ENCODE results near the gene FCRL2.

FCRL2 gene

GRCh38 chr1:157725221-157725577, 51.7 kb downstream of the FCRL2 start:
- Histone ChIP-seq H3K4me2 (ENCODE audit: low read depth, low read length, poor library complexity, severe bottlenecking) (no peak overlapping the region), H3K4me3 (ENCODE audit: low read length, poor library complexity, severe bottlenecking) (no peak overlapping the region)

GRCh38 chr1:157724537-157725220, 52.3 kb downstream of the FCRL2 start:
- H3K9me3 ChIP-seq (ENCODE audit: insufficient read depth, low read depth, low read length), result peaks cover 16% of the 10 kb centered on the region; the same call in 1 of the 2 replicates
- no peak overlapping the region for H3K4me2 ChIP-seq (ENCODE audit: low read depth, low read length, poor library complexity, severe bottlenecking)
- no peaks in the 10 kb centered on the region for H3F3A ChIP-seq (ENCODE audit: low read depth)
- no peaks in the 10 kb centered on the region for H3K27me3 ChIP-seq (ENCODE audit: insufficient read depth, low read length, poor library complexity, severe bottlenecking)
- no peaks in the 10 kb centered on the region for H3K9me2 ChIP-seq (replicated peaks; ENCODE audit: low read depth, low read length)
- TF ChIP-seq CTCF (conservative IDR thresholded peaks at IDR 0.05; ENCODE audit: low read length) (no peak), EZH2phosphoT487 (IDR thresholded peaks at IDR 0.05; ENCODE audit: borderline replicate concordance) (no peak)
- no peaks in the 10 kb centered on the region for H3K36me3 ChIP-seq (ENCODE audit: insufficient read depth, low read length)
- no peak overlapping the region for H3K9ac ChIP-seq (ENCODE audit: low read depth, low read length, poor library complexity, severe bottlenecking)
- H3K4me1 ChIP-seq (ENCODE audit: insufficient read depth, low read length, poor library complexity, severe bottlenecking), result peaks cover 16% of the 10 kb centered on the region
- no peaks in the 10 kb centered on the region for H4K20me1 ChIP-seq (ENCODE audit: insufficient read depth, low read length, poor library complexity, severe bottlenecking)
- no peaks in the 10 kb centered on the region for H3K79me2 ChIP-seq (ENCODE audit: insufficient read depth, low read length)
- no peak overlapping the region for H3K4me3 ChIP-seq (ENCODE audit: low read length, poor library complexity, severe bottlenecking)
- H2AFZ ChIP-seq (ENCODE audit: low read length), result no peak overlapping the region

More at GRCh38 chr1:157725221-157725577, 51.7 kb downstream of the FCRL2 start:
- no peaks in the 10 kb centered on the region for H3K9me2 ChIP-seq (replicated peaks; ENCODE audit: low read depth, low read length)
- H3K27me3 ChIP-seq (ENCODE audit: insufficient read depth, low read length, poor library complexity, severe bottlenecking), result no peaks in the 10 kb centered on the region
- no peak overlapping the region for H2AFZ ChIP-seq (ENCODE audit: low read length)
- H4K20me1 ChIP-seq (ENCODE audit: insufficient read depth, low read length, poor library complexity, severe bottlenecking), result no peaks in the 10 kb centered on the region
- H3K9ac ChIP-seq (ENCODE audit: low read depth, low read length, poor library complexity, severe bottlenecking), result no peak overlapping the region
- peaks cover 16% of the 10 kb centered on the region for H3K4me1 ChIP-seq (ENCODE audit: insufficient read depth, low read length, poor library complexity, severe bottlenecking)
- TF ChIP-seq CTCF (conservative IDR thresholded peaks at IDR 0.05; ENCODE audit: low read length) (no peak), EZH2phosphoT487 (IDR thresholded peaks at IDR 0.05; ENCODE audit: borderline replicate concordance) (no peak)
- no peaks in the 10 kb centered on the region for H3K36me3 ChIP-seq (ENCODE audit: insufficient read depth, low read length)
- H3K79me2 ChIP-seq (ENCODE audit: insufficient read depth, low read length), result no peaks in the 10 kb centered on the region
- peaks cover 16% of the 10 kb centered on the region; the same call in 1 of the 2 replicates for H3K9me3 ChIP-seq (ENCODE audit: insufficient read depth, low read depth, low read length)
- no peaks in the 10 kb centered on the region for H3F3A ChIP-seq (ENCODE audit: low read depth)

- no peak for TF ChIP-seq EZH2phosphoT487 (IDR thresholded peaks at IDR 0.05; ENCODE audit: borderline replicate concordance)
- no peak for TF ChIP-seq CTCF (conservative IDR thresholded peaks at IDR 0.05; ENCODE audit: low read length)
- no peaks in the 10 kb centered on the region for H3K27me3 ChIP-seq (ENCODE audit: insufficient read depth, low read length, poor library complexity, severe bottlenecking)
- peaks cover 16% of the 10 kb centered on the region; the same call in 1 of the 2 replicates for H3K9me3 ChIP-seq (ENCODE audit: insufficient read depth, low read depth, low read length)
- H3K79me2 ChIP-seq (ENCODE audit: insufficient read depth, low read length), result no peaks in the 10 kb centered on the region
- no peaks in the 10 kb centered on the region for H4K20me1 ChIP-seq (ENCODE audit: insufficient read depth, low read length, poor library complexity, severe bottlenecking)
- H3K4me1 ChIP-seq (ENCODE audit: insufficient read depth, low read length, poor library complexity, severe bottlenecking), result peaks cover 16% of the 10 kb centered on the region
- H3K9me2 ChIP-seq (replicated peaks; ENCODE audit: low read depth, low read length), result no peaks in the 10 kb centered on the region
- no peak overlapping the region for H2AFZ ChIP-seq (ENCODE audit: low read length)
- H3F3A ChIP-seq (ENCODE audit: low read depth), result no peaks in the 10 kb centered on the region
- no peak overlapping the region for H3K9ac ChIP-seq (ENCODE audit: low read depth, low read length, poor library complexity, severe bottlenecking)
- H3K4me3 ChIP-seq (ENCODE audit: low read length, poor library complexity, severe bottlenecking), result no peak overlapping the region
- H3K4me2 ChIP-seq (ENCODE audit: low read depth, low read length, poor library complexity, severe bottlenecking), result no peak overlapping the region
- no peaks in the 10 kb centered on the region for H3K36me3 ChIP-seq (ENCODE audit: insufficient read depth, low read length)
Observed at GRCh38 chr1:157723157-157723556, 53.8 kb downstream of the FCRL2 start.

Data from Loucy (cell line).